Stimulated activated CD4-positive, alpha-beta T cell treated with anti-CD3 and anti-CD28 coated beads, TNF-alpha, amount 100 ng/mL, for 48 hours (primary cell): ENCODE results near the gene COL23A1.

Experiments
- DNase-seq, 3 donors: peaks; one replicate each; pipeline ENCODE4 v3.0.0-alpha.2; 2020; ENCODE audit warnings: low read depth in 3 of 3

Gene COL23A1

DNA sequence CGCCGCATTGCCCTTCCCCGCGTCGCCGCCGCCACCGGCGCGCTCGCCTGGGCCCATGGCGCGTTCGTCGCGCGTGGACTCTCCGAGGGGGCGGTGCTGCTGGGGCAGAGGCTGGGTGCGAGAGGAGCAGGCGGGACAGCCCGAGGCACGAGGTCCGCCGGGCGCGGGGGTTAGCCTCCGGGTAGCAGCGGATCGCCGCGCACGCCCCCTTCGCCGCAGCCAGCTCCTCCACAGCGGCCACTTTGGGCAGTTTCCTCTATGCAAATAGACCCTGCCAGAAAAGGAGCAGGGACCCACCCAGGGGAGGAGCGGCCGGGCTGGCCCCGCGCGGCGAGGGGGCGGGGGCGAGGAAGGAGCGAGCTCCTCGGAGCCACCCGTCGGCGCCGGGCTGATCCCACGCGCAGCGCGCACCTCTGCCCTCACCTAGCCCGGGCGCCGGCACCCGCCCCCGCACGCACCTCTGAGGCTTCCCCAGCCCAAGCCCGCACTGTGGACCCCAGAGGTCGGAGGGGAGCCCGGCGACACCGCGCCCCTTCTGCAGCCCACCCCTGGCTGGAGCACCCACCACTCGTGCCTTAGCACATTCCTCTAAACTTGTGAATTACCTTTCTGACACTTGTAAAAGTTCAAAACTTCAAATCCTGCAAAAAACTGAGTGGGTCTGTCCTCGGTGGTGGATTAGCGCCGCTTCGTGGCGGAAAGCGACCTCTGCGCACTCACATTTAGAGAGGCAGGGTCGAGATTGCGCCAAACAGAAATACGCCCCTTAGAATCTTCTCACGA lies at the start of gene COL23A1:
TSS of gene COL23A1 (minus strand) at position 253 of the 783 bp plus-strand sequence.
- peak in 1 of 3 donors; percentile 9 for DNase-seq

DNA sequence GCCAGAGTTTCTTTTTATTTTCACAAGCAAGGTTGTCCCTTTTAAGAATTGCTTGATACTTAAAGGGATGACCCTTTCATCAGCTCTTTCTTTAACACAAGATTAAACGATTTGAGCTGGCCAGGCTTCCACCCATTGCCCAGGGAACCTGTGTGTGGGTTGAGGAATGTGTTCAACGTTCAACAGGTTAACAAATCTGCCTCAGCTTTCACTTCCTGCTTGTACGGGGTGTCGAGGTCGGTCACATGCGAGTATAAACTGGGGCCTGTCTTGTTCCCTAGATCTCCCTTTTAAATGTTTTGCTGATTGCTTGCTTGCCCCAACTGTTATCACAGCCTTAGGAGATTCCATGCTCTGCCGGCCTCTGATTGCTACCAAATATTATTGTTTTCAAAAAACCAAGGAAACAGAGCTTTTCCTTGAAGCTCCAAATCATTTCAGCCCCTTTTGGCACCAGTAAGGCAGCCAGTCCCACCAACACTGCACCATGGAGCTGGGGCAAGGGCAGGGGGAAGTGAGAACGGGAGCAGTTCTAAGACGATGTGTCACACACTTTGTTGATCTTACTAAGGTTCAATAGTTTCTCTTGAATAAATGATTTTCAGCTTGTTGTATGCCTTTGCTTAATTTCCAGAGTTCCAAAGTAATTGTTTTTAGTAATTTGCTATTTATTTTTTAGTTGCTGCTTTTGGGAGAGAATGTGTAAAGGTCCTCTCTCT lies 47.3 kb upstream of the COL23A1 start:
- no peak for DNase-seq

DNA sequence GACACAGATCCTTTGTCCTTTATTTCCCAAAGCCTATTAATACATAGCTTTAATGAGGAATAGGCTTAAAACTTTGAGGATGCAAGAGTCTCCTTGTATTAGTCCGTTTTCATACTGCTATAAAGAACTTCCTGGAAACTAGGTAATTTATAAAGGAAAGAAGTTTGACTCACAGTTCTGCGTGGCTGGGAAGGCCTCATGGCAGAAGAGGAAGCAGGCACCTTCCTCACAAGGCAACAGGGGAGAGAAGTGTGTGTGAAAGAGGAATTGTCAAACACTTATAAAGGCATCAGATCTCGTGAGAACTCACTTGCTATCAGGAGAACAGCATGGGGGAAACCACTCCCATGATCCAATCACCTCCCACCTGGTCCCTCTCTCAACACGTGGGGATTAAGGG lies 42.1 kb upstream of the COL23A1 start:
- no peak for DNase-seq

- DNase-seq = no peak
Measured at GRCh38 chr5:178630951-178631350, 40.8 kb upstream of the COL23A1 start.

DNA sequence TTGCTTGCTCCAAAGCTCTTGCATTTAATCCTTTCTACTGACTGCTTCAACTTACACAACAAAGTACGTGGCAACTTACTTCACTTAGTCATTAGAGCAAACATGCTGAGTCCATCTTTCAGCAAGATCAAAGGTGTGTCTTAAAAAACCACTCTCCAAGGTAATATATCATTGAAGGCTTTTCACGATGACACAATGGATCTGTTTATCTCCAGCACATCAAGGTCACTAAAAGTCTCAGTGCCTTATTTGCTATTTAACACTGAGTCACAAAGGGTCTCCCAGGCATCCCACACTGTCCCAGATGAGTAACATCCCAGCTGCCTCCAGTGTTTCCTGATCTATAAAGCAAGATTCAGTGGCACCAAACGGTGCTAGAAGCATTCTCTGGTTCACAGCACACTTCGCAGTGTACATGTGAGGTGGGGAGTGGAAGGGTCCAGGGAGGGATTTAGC lies 40.3 kb upstream of the COL23A1 start:
- no peak for DNase-seq

- no peak for DNase-seq
Measured at GRCh38 chr5:178627259-178627598, 37.0 kb upstream of the COL23A1 start.

DNA sequence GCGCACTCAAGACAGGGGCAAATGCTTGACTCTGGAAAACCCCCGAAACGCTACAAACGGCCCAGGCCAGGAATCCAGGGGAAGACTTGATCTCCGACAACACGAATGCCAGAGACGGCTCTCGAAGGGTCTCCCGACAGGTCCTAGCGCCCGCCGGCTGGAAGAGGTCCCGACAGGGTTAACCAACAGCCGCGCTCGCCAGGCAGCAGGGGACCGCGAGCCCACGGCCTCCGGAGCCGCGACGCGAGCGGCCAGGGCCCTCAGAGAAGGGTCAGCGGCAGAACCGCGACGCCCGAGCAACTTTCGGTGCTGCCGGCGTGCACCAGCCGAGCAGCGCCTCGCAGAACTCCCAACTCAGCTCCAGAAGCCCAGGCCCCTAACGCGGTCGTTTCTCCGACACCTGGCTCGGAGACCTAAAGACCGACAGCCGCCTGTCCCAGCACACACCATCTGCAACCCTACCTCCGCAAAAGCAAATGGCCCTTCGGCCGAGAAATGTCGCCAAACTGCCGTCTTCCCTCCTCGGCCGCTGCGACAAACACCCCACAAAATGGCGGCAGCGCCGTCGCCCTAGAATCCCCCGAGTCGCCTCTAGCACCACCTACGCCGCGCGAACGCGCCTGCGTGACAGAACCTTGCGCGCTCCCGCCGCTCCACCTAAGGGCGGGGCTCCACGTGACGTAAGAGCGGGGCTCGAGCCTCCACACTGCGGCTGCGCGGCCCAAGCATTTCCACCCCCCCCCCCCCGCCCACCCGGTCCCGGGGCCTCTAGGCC lies 36.5 kb upstream of the COL23A1 start, which contains the start of gene CLK4:
TSS of gene CLK4 (minus strand) at position 567 of the 775 bp plus-strand sequence. CDS start 3,634 bp downstream, outside the sequence.
- DNase-seq = peak; percentile 93 to 95 (median 94)

GRCh38 chr5:178625679-178626483 lies 35.7 kb upstream of the COL23A1 start:
- no peak for DNase-seq

- DNase-seq = no peak
Measured at GRCh38 chr5:178624631-178625546, 34.7 kb upstream of the COL23A1 start.

DNA sequence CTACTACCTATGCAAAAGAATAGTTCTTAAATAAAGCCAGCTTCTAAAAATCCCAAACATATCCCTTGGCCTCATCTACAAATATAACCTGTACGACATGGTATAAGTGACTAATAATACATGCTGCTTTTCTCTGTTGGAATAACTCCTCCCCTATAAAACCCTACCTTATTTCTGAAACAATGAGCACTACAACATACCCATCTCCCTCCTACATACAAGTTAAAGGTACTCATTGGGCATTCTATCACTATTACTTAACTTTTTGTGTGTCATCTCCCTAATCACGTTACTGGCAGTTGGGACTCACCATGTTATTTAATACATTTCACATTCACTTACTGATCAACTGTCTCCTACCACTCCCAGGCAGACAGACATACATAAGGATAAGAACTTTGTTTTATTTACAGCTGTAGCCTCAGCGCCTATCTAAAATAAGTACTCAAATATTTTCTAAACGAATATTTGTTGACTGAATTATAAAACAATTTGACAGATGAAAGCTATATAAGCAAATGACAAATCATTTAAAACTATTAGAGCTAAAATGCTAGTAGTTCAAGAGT lies 32.6 kb upstream of the COL23A1 start:
- no peak for DNase-seq

GRCh38 chr5:178619390-178619789 lies 29.2 kb upstream of the COL23A1 start:
- no peak for DNase-seq

GRCh38 chr5:178612299-178612698 lies 22.1 kb upstream of the COL23A1 start:
- DNase-seq = no peak

GRCh38 chr5:178606269-178606668 lies 16.1 kb upstream of the COL23A1 start:
- DNase-seq = no peak

DNA sequence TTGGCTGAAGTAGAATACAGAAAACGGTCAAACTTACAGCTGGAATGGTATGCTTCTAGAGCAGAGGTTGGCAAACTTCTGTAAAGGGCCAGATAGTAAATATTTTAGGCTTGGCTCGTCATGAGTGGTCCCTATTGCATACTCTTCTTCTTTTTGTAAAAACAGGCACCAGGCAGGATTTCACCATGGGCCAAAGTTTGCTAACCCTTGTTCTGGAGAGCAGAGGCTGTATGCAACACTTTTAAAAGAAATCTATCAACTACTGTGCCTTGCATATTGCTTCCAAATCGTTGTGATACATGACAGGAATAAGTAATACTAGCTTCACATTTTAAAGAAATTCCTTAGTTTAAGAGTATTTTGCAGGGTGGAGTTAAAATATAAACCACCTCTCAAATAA lies 15.6 kb upstream of the COL23A1 start:
- DNase-seq = no peak

- DNase-seq = no peak
Measured at GRCh38 chr5:178602752-178603151, 12.6 kb upstream of the COL23A1 start.

GRCh38 chr5:178595750-178596149 lies 5.6 kb upstream of the COL23A1 start:
- DNase-seq = no peak

DNA sequence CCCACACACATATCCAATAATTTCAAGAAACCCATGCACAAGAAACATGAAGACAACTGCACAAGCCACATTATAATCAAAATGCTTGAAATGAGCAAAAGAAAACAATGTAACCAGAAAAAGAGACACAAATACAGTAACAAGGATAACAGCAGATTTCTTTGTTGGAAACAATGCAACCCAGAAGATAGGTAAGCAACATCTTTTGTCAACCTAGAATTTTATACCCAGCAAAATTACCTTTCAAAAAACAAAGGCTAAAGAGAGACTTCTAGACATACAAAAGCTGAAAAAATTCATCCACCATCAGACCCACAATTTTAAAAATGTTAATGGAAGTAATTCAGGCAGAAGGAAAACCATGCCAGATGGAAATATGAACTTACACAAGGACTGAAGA lies 5.0 kb upstream of the COL23A1 start:
- DNase-seq = no peak

GRCh38 chr5:178590924-178591423 lies 781 bp upstream of the COL23A1 start:
- no peak for DNase-seq

DNA sequence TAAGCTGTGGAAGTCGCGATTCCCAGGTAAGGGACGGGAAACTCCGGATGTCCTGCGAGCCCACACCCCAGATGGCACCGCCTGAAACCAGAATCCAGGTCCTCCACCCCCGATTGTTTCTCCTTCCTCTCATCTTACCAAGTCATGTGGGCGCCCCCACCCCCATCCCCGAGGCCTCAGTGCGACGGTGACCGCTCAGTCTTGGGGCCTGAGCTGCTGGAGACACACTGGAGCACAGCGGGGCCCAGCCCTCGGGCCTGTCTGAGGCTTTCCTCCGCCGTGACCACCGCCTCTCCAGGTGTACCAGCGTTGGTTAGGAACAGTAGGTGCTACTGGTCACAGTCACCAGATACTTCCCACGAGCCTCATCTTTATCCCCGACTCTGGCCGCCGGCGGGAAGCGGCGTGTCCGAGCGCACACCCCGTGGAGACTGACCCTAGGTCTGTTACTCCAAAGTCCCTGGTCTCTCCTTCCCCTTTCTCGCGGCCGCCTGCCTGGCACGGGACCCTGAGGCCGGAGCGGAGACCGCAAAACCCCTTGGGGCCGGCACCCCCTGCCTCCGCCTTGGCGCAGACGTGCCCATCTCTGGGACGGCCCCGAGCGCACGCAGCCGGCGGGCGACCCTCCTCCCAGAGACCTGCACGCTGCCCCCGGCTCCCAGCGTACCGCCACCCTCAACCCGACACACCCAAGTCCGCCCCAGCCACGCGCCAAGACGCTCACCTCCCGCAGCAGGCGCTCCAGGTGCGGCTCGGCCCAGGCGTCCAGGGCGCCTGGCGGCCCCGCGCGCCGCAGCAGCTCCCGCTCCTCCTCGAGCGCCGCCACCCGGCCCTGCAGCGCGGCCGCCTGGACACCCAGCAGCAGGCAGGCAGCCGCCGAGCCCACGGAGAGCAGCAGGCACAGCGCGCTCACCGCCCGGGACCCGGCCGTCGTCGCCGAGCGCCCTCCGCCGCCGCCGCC lies 733 bp downstream of the COL23A1 start:
- DNase-seq = peak in 1 of 3 donors; percentile 4
